ENCODE measurements around the gene NF1.

Gene NF1

GRCh38 chr17:31289790-31290189 lies 195.0 kb downstream of the NF1 start:
- Histone ChIP-seq H3K4me1 (ENCODE audit: low read depth, poor library complexity, severe bottlenecking) (no peaks in the 10 kb centered on the region), H3K4me3 (IDR thresholded peaks at IDR 0.05; ENCODE audit: insufficient read depth, low read depth, low read length) (no peak overlapping the region), H3K27ac (no peak overlapping the region), H2AFZ (ENCODE audit: low read depth) (no peak overlapping the region), H3K36me3 (ENCODE audit: insufficient read depth) (no peaks in the 10 kb centered on the region), H3K27me3 (ENCODE audit: insufficient read depth, low read depth) (no peaks in the 10 kb centered on the region), H3K9ac (no peak overlapping the region), H3K4me2 (no peak overlapping the region), H3K79me2 (ENCODE audit: insufficient read depth, low read depth) (no peaks in the 10 kb centered on the region), H4K20me1 (ENCODE audit: insufficient read depth) (no peaks in the 10 kb centered on the region)
- no peak for TF ChIP-seq CTCF (conservative IDR thresholded peaks at IDR 0.05; ENCODE audit: low read depth, low read length)

- Histone ChIP-seq H3K4me1 (ENCODE audit: low read depth, poor library complexity, severe bottlenecking) (no peaks in the 10 kb centered on the region), H3K9ac (no peak overlapping the region), H3K27me3 (ENCODE audit: insufficient read depth, low read depth) (no peaks in the 10 kb centered on the region), H3K27ac (no peak overlapping the region), H4K20me1 (ENCODE audit: insufficient read depth) (no peaks in the 10 kb centered on the region), H2AFZ (ENCODE audit: low read depth) (no peak overlapping the region), H3K79me2 (ENCODE audit: insufficient read depth, low read depth) (no peaks in the 10 kb centered on the region), H3K36me3 (ENCODE audit: insufficient read depth) (no peaks in the 10 kb centered on the region), H3K4me3 (IDR thresholded peaks at IDR 0.05; ENCODE audit: insufficient read depth, low read depth, low read length) (no peak overlapping the region), H3K4me2 (no peak overlapping the region)
- no peak for TF ChIP-seq CTCF (conservative IDR thresholded peaks at IDR 0.05; ENCODE audit: low read depth, low read length)
These were observed 197.0 kb downstream of the NF1 start for GRCh38 chr17:31291820-31292219.

GRCh38 chr17:31293581-31293980 lies 198.8 kb downstream of the NF1 start:
- no peak overlapping the region for H3K4me2 ChIP-seq
- H3K4me3 ChIP-seq (IDR thresholded peaks at IDR 0.05; ENCODE audit: insufficient read depth, low read depth, low read length), result no peak overlapping the region
- no peaks in the 10 kb centered on the region for H3K79me2 ChIP-seq (ENCODE audit: insufficient read depth, low read depth)
- no peak overlapping the region for H3K27ac ChIP-seq
- no peak for TF ChIP-seq CTCF (conservative IDR thresholded peaks at IDR 0.05; ENCODE audit: low read depth, low read length)
- no peaks in the 10 kb centered on the region for H3K36me3 ChIP-seq (ENCODE audit: insufficient read depth)
- H3K4me1 ChIP-seq (ENCODE audit: low read depth, poor library complexity, severe bottlenecking), result no peaks in the 10 kb centered on the region
- no peak overlapping the region for H3K9ac ChIP-seq
- no peak overlapping the region for H2AFZ ChIP-seq (ENCODE audit: low read depth)
- H4K20me1 ChIP-seq (ENCODE audit: insufficient read depth), result no peaks in the 10 kb centered on the region
- no peaks in the 10 kb centered on the region; the same call in 1 of the 2 replicates for H3K27me3 ChIP-seq (ENCODE audit: insufficient read depth, low read depth)

GRCh38 chr17:31294231-31294630 lies 199.5 kb downstream of the NF1 start:
- H3K27me3 ChIP-seq (ENCODE audit: insufficient read depth, low read depth), result no peaks in the 10 kb centered on the region; the same call in 1 of the 2 replicates
- H3K9ac ChIP-seq, result no peak overlapping the region
- no peak overlapping the region for H3K4me3 ChIP-seq (IDR thresholded peaks at IDR 0.05; ENCODE audit: insufficient read depth, low read depth, low read length)
- H4K20me1 ChIP-seq (ENCODE audit: insufficient read depth), result no peaks in the 10 kb centered on the region
- no peak overlapping the region for H3K4me2 ChIP-seq
- no peaks in the 10 kb centered on the region for H3K4me1 ChIP-seq (ENCODE audit: low read depth, poor library complexity, severe bottlenecking)
- H2AFZ ChIP-seq (ENCODE audit: low read depth), result no peak overlapping the region
- no peak overlapping the region for H3K27ac ChIP-seq
- TF ChIP-seq CTCF (conservative IDR thresholded peaks at IDR 0.05; ENCODE audit: low read depth, low read length), result no peak
- H3K79me2 ChIP-seq (ENCODE audit: insufficient read depth, low read depth), result no peaks in the 10 kb centered on the region
- H3K36me3 ChIP-seq (ENCODE audit: insufficient read depth), result no peaks in the 10 kb centered on the region
